Karpas-422 (cell line): Measurements from ENCODE around the gene CRYZL1. TPM values are rescaled to one million over a fixed set of nuclear protein-coding genes. Genes with fewer than 3 reads are reported as not detected.
"Not testable (repeated sequence)": the region's sequence is repeated elsewhere in the genome, so short reads cannot be mapped to it uniquely, and the experiment has no call there.

ENCODE experiments used
- DNase-seq: peaks from one replicate; pipeline ENCODE4 v3.0.0-alpha.2; 2015
- H2AFZ ChIP-seq: fragments of 200-600 bp; sonication (generic); 2 replicates; pipeline ENCODE4 v1.6.1; 2014; ENCODE audit warnings: antibody characterized with exemption, low read length, mixed read lengths
- H3K27ac ChIP-seq: fragments of 200-600 bp; sonication (generic); 2 replicates; pipeline ENCODE4 v1.5.1; 2014; ENCODE audit warnings: mild to moderate bottlenecking, low read length, moderate library complexity
- H3K27me3 ChIP-seq: fragments of 200-600 bp; sonication (generic); 2 replicates; pipeline ENCODE4 v1.6.1; 2014; ENCODE audit warnings: low read length, mixed read lengths
- H3K36me3 ChIP-seq: fragments of 200-600 bp; sonication (generic); 2 replicates; pipeline ENCODE4 v1.6.1; 2014; ENCODE audit warnings: low read length, mixed read lengths; ENCODE audit not compliant: insufficient read depth
- H3K4me1 ChIP-seq: fragments of 200-600 bp; sonication (generic); 2 replicates; pipeline ENCODE4 v1.6.1; 2014; ENCODE audit warnings: mild to moderate bottlenecking, low read length, mixed read lengths
- H3K4me2 ChIP-seq: fragments of 200-600 bp; sonication (generic); 2 replicates; pipeline ENCODE4 v1.6.1; 2014; ENCODE audit warnings: low read length, low read depth, mild to moderate bottlenecking; ENCODE audit not compliant: poor library complexity, severe bottlenecking
- H3K4me3 ChIP-seq: fragments of 200-600 bp; sonication (generic); 2 replicates; pipeline ENCODE4 v1.5.1; 2014; ENCODE audit warnings: mild to moderate bottlenecking, antibody characterized with exemption, low read length, mixed read lengths
- H3K79me2 ChIP-seq: fragments of 200-600 bp; sonication (generic); 2 replicates; pipeline ENCODE4 v1.6.1; 2014; ENCODE audit warnings: mild to moderate bottlenecking, low read length, mixed read lengths
- H3K9ac ChIP-seq: fragments of 200-600 bp; sonication (generic); 2 replicates; pipeline ENCODE4 v1.6.0; 2014; ENCODE audit warnings: low read length
- H3K9me2 ChIP-seq: fragments of 200-600 bp; sonication (generic), shearing (Covaris generic); replicated peaks from 2 replicates; pipeline ENCODE4 v1.6.0; 2014; ENCODE audit warnings: mild to moderate bottlenecking, low read length, moderate library complexity; ENCODE audit not compliant: insufficient read depth
- H3K9me3 ChIP-seq: fragments of 300-700, 200-600 bp; sonication (generic); 2 replicates; pipeline ENCODE4 v1.6.1; 2014; ENCODE audit warnings: low read length, mixed read lengths
- H4K20me1 ChIP-seq: fragments of 200-600 bp; sonication (generic); 2 replicates; pipeline ENCODE4 v1.6.1; 2014; ENCODE audit warnings: mild to moderate bottlenecking, antibody characterized with exemption, low read length, low read depth; ENCODE audit not compliant: insufficient read depth
- total RNA-seq: library from RNA; depleted of rRNA; stranded (reverse); fragments of >200 nt; shearing (Covaris generic); gene quantifications from 2 replicates; pipeline ENCODE4 v1.2.3, GENCODE V29; 2014; ENCODE audit warnings: low replicate concordance

The CRYZL1 gene
- total RNA-seq, 1 experiment from 2014 or later, result 43.6 TPM

- Histone ChIP-seq H4K20me1 (peaks cover 10% of the 10 kb centered on the region; the same call in 1 of the 2 replicates), H3K9me2 (no peaks in the 10 kb centered on the region), H3K27me3 (no peaks in the 10 kb centered on the region), H3K36me3 (no peaks in the 10 kb centered on the region), H3K9me3 (no peaks in the 10 kb centered on the region), H2AFZ (peak overlapping the region; percentile 77; the same call in 1 of the 2 replicates), H3K79me2 (peaks cover 52% of the 10 kb centered on the region), H3K4me1 (peaks cover 19% of the 10 kb centered on the region), H3K27ac (peak overlapping the region; percentile 21; the same call in 1 of the 2 replicates), H3K4me2 (peak overlapping the region; percentile 93), H3K4me3 (peak overlapping the region; percentile 82), H3K9ac (peak overlapping the region; percentile 78)
- peak; percentile 66 for DNase-seq
These were observed 717 bp downstream of the CRYZL1 start for GRCh38 chr21:33640697-33641351.

- Histone ChIP-seq H3K9ac (no peak overlapping the region), H3K79me2 (peaks cover 66% of the 10 kb centered on the region), H3K9me2 (no peaks in the 10 kb centered on the region), H3K27me3 (no peaks in the 10 kb centered on the region), H3K4me2 (no peak overlapping the region), H3K27ac (no peak overlapping the region), H4K20me1 (no peaks in the 10 kb centered on the region), H3K4me1 (no peaks in the 10 kb centered on the region), H2AFZ (no peak overlapping the region), H3K36me3 (peaks cover 12% of the 10 kb centered on the region), H3K4me3 (no peak overlapping the region), H3K9me3 (no peaks in the 10 kb centered on the region)
- DNase-seq, result no peak
These were observed 7.3 kb downstream of the CRYZL1 start for GRCh38 chr21:33634254-33634653.

- not testable (repeated sequence) for H2AFZ ChIP-seq, H3K4me1 ChIP-seq, H3K4me3 ChIP-seq, H3K9me2 ChIP-seq, H4K20me1 ChIP-seq, H3K4me2 ChIP-seq, H3K9me3 ChIP-seq, H3K9ac ChIP-seq, DNase-seq, H3K27ac ChIP-seq, H3K27me3 ChIP-seq
- Histone ChIP-seq H3K79me2 (peaks cover 27% of the 10 kb centered on the region), H3K36me3 (peaks cover 17% of the 10 kb centered on the region)
These were observed 15.4 kb downstream of the CRYZL1 start for GRCh38 chr21:33626151-33626550.

- no peak overlapping the region for H3K27ac ChIP-seq
- H2AFZ ChIP-seq, result no peak overlapping the region
- no peak overlapping the region for H3K4me3 ChIP-seq
- no peaks in the 10 kb centered on the region for H3K4me1 ChIP-seq
- H4K20me1 ChIP-seq, result no peaks in the 10 kb centered on the region
- no peaks in the 10 kb centered on the region for H3K9me3 ChIP-seq
- no peak overlapping the region for H3K9ac ChIP-seq
- peaks cover 11% of the 10 kb centered on the region for H3K79me2 ChIP-seq
- no peaks in the 10 kb centered on the region for H3K9me2 ChIP-seq
- no peak overlapping the region for H3K4me2 ChIP-seq
- no peaks in the 10 kb centered on the region for H3K27me3 ChIP-seq
- peaks cover 5% of the 10 kb centered on the region; the same call in 1 of the 2 replicates for H3K36me3 ChIP-seq
- DNase-seq, result no peak
These were observed 19.3 kb downstream of the CRYZL1 start for GRCh38 chr21:33622253-33622652.

GRCh38 chr21:33619726-33620125 lies 21.8 kb downstream of the CRYZL1 start:
- Histone ChIP-seq H3K9me2 (no peaks in the 10 kb centered on the region), H4K20me1 (no peaks in the 10 kb centered on the region), H3K4me1 (no peaks in the 10 kb centered on the region), H3K4me2 (no peak overlapping the region), H3K27me3 (no peaks in the 10 kb centered on the region), H3K9ac (no peak overlapping the region), H3K79me2 (peaks cover 5% of the 10 kb centered on the region; the same call in 1 of the 2 replicates), H3K4me3 (no peak overlapping the region), H3K36me3 (peaks cover 5% of the 10 kb centered on the region; the same call in 1 of the 2 replicates), H3K27ac (no peak overlapping the region), H2AFZ (no peak overlapping the region), H3K9me3 (no peaks in the 10 kb centered on the region)
- DNase-seq, result no peak

GRCh38 chr21:33618407-33618806 lies 23.1 kb downstream of the CRYZL1 start:
- Histone ChIP-seq H3K4me3 (no peak overlapping the region), H3K27ac (no peak overlapping the region), H3K9ac (no peak overlapping the region), H3K4me2 (no peak overlapping the region), H3K9me3 (no peaks in the 10 kb centered on the region), H2AFZ (no peak overlapping the region), H4K20me1 (no peaks in the 10 kb centered on the region), H3K9me2 (no peaks in the 10 kb centered on the region), H3K4me1 (no peaks in the 10 kb centered on the region), H3K27me3 (no peaks in the 10 kb centered on the region), H3K79me2 (peaks cover 2% of the 10 kb centered on the region; the same call in 1 of the 2 replicates), H3K36me3 (peaks cover 4% of the 10 kb centered on the region; the same call in 1 of the 2 replicates)
- no peak for DNase-seq

- not testable (repeated sequence) for H3K9ac ChIP-seq, H4K20me1 ChIP-seq, H3K9me2 ChIP-seq, H3K4me2 ChIP-seq, H3K4me1 ChIP-seq, H3K4me3 ChIP-seq, H3K9me3 ChIP-seq, H3K36me3 ChIP-seq, H2AFZ ChIP-seq, H3K27ac ChIP-seq, H3K79me2 ChIP-seq, DNase-seq, H3K27me3 ChIP-seq
These were observed 24.0 kb downstream of the CRYZL1 start for GRCh38 chr21:33617565-33617964.

- H3K9me3 ChIP-seq, result no peaks in the 10 kb centered on the region
- H3K4me1 ChIP-seq, result peaks cover 9% of the 10 kb centered on the region
- H2AFZ ChIP-seq, result no peak overlapping the region
- no peaks in the 10 kb centered on the region for H4K20me1 ChIP-seq
- no peaks in the 10 kb centered on the region for H3K27me3 ChIP-seq
- no peak overlapping the region for H3K4me3 ChIP-seq
- H3K4me2 ChIP-seq, result no peak overlapping the region
- H3K79me2 ChIP-seq, result no peaks in the 10 kb centered on the region
- no peak for DNase-seq
- no peaks in the 10 kb centered on the region for H3K36me3 ChIP-seq
- no peak overlapping the region for H3K9ac ChIP-seq
- no peaks in the 10 kb centered on the region for H3K9me2 ChIP-seq
- no peak overlapping the region for H3K27ac ChIP-seq
These were observed 30.4 kb downstream of the CRYZL1 start for GRCh38 chr21:33611006-33611744.
